Jurkat, Clone E6-1 (cell line): ENCODE results near the gene FGFR2.

Experiments
- DNase-seq: peaks from one replicate; pipeline ENCODE4 v3.0.0-alpha.2; 2011; ENCODE audit warnings: low read depth, low spot score
- H3K4me3 ChIP-seq: 2 replicates; pipeline ENCODE4 v1.5.1; 2011; ENCODE audit warnings: mild to moderate bottlenecking, low read length, control low read depth, moderate library complexity

The FGFR2 gene

GRCh38 chr10:121511460-121511859 lies 86.8 kb downstream of the FGFR2 start:
- no peak overlapping the region for H3K4me3 ChIP-seq
- no peak for DNase-seq

- no peak overlapping the region for H3K4me3 ChIP-seq
- DNase-seq, result no peak
Observed at GRCh38 chr10:121510201-121510771, 88.0 kb downstream of the FGFR2 start.

- no peak overlapping the region for H3K4me3 ChIP-seq
- DNase-seq, result no peak
Observed at GRCh38 chr10:121509796-121510195, 88.4 kb downstream of the FGFR2 start.

GRCh38 chr10:121509112-121509511 lies 89.1 kb downstream of the FGFR2 start:
- DNase-seq, result no peak
- no peak overlapping the region for H3K4me3 ChIP-seq

GRCh38 chr10:121503587-121504051 lies 94.6 kb downstream of the FGFR2 start:
- H3K4me3 ChIP-seq, result no peak overlapping the region
- DNase-seq, result no peak

- no peak for DNase-seq
- H3K4me3 ChIP-seq, result no peak overlapping the region
Observed at GRCh38 chr10:121501796-121502195, 96.4 kb downstream of the FGFR2 start.

- no peak overlapping the region for H3K4me3 ChIP-seq
- no peak for DNase-seq
Observed at GRCh38 chr10:121500701-121501332, 97.4 kb downstream of the FGFR2 start.

- H3K4me3 ChIP-seq, result no peak overlapping the region
- DNase-seq, result no peak
Observed at GRCh38 chr10:121497513-121498470, 100.5 kb downstream of the FGFR2 start.

- H3K4me3 ChIP-seq, result no peak overlapping the region
- DNase-seq, result no peak
Observed at GRCh38 chr10:121495719-121496118, 102.5 kb downstream of the FGFR2 start.

GRCh38 chr10:121494296-121494695 lies 103.9 kb downstream of the FGFR2 start:
- no peak for DNase-seq
- H3K4me3 ChIP-seq, result no peak overlapping the region

- no peak overlapping the region for H3K4me3 ChIP-seq
- no peak for DNase-seq
Observed at GRCh38 chr10:121493521-121493920, 104.7 kb downstream of the FGFR2 start.

GRCh38 chr10:121490871-121491519 lies 107.2 kb downstream of the FGFR2 start:
- DNase-seq, result no peak
- H3K4me3 ChIP-seq, result no peak overlapping the region

- no peak for DNase-seq
- H3K4me3 ChIP-seq, result no peak overlapping the region
Observed at GRCh38 chr10:121485436-121486139, 112.7 kb downstream of the FGFR2 start.

GRCh38 chr10:121484816-121485215 lies 113.4 kb downstream of the FGFR2 start:
- H3K4me3 ChIP-seq, result no peak overlapping the region
- DNase-seq, result no peak

- no peak for DNase-seq
- H3K4me3 ChIP-seq, result no peak overlapping the region
Observed at GRCh38 chr10:121484401-121484800, 113.8 kb downstream of the FGFR2 start.

- H3K4me3 ChIP-seq, result no peak overlapping the region
- no peak for DNase-seq
Observed at GRCh38 chr10:121481180-121481579, 117.1 kb downstream of the FGFR2 start.

- no peak for DNase-seq
- no peak overlapping the region for H3K4me3 ChIP-seq
Observed at GRCh38 chr10:121478556-121478955, 119.7 kb downstream of the FGFR2 start.

GRCh38 chr10:121469797-121470606 lies 128.2 kb downstream of the FGFR2 start:
- no peak for DNase-seq
- H3K4me3 ChIP-seq, result no peak overlapping the region
